ENCODE data around the gene SHKBP1. TPM values are rescaled to one million over a fixed set of nuclear protein-coding genes. Genes with fewer than 3 reads are reported as not detected.

The SHKBP1 gene
- total RNA-seq, 1 donor from 2014 or later, result 136 TPM

DNA sequence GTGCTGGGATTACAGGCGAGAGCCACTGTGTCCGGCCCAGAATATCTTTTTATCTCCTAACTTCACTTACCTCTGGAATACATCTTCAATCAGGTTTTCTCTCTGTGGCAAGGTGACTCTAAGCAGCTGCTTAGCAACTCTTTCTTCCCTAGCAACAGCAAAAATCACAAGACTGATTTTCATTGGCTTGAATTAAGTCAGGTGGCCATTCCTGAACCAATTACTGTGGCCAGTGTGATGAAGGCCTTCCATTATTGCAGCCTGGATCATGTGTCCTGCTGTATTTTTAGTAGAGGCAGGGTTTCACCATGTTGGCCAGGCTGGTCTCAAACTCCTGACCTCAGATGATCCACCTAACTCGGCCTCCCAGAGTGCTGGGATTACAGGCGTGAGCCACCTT is 15.5 kb downstream of the SHKBP1 start:
- no peaks in the 10 kb centered on the region for H3K9me3 Mint-ChIP-seq
- peaks cover 10% of the 10 kb centered on the region for H3K4me1 Mint-ChIP-seq (ENCODE audit: low read depth)
- intact Hi-C loops (cut with micrococcal nuclease), result no loop called here

GRCh38 chr19:40594255-40594654 is 17.6 kb downstream of the SHKBP1 start:
- intact Hi-C loops (cut with micrococcal nuclease), result no loop called here

More for the DNA sequence above, 15.5 kb downstream of the SHKBP1 start:
- Mint-ChIP-seq H3K27me3 (ENCODE audit: low read depth) (peaks cover 7% of the 10 kb centered on the region), H3K36me3 (ENCODE audit: low read depth) (peaks cover 27% of the 10 kb centered on the region), H3K27ac (no peak overlapping the region), H3K4me3 (ENCODE audit: low read depth) (no peak overlapping the region)
- DNase-seq (ENCODE audit: low spot score), result no peak

DNA sequence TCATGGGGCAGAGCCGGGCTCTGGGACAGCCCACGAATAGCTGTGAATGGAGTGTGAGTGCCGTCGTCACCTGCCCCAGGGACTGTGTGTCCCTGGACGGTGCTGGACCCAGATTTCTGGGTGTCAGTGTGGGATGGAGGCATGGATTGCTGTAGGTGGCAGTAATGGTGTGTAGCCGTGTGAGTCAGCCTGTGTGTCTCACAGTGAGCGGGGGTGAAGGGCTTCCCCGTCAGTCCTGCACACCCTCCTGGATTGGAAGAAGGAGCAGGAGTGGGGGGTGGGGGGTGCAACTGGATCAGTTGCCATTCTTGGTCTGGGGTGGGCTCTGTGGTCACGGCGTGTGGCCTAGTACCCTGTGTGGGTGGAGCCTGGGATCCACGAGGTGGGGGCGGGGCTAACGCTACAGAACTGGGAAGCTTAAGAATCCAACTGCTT is 18.0 kb downstream of the SHKBP1 start:
- intact Hi-C loops (cut with micrococcal nuclease), result loop anchor here (1.0 kb wide), 1 partner anchor 15 kb away; no protein-coding TSS in a partner anchor
- H3K4me3 Mint-ChIP-seq (ENCODE audit: low read depth), result no peak overlapping the region
- H3K4me1 Mint-ChIP-seq (ENCODE audit: low read depth), result peaks cover 28% of the 10 kb centered on the region
- H3K27me3 Mint-ChIP-seq (ENCODE audit: low read depth), result peaks cover 27% of the 10 kb centered on the region
- H3K9me3 Mint-ChIP-seq, result no peaks in the 10 kb centered on the region
- no peak overlapping the region for H3K27ac Mint-ChIP-seq
- DNase-seq (ENCODE audit: low spot score), result no peak
- peaks cover 12% of the 10 kb centered on the region for H3K36me3 Mint-ChIP-seq (ENCODE audit: low read depth)

More at GRCh38 chr19:40594255-40594654, 17.6 kb downstream of the SHKBP1 start:
- Mint-ChIP-seq H3K27me3 (ENCODE audit: low read depth) (peaks cover 23% of the 10 kb centered on the region), H3K27ac (no peak overlapping the region), H3K36me3 (ENCODE audit: low read depth) (peaks cover 12% of the 10 kb centered on the region), H3K4me1 (ENCODE audit: low read depth) (peaks cover 24% of the 10 kb centered on the region), H3K9me3 (no peaks in the 10 kb centered on the region), H3K4me3 (ENCODE audit: low read depth) (no peak overlapping the region)
- no peak for DNase-seq (ENCODE audit: low spot score)

GRCh38 chr19:40596608-40597328 is 20.1 kb downstream of the SHKBP1 start:
- intact Hi-C loops (cut with micrococcal nuclease), result no loop called here
- H3K9me3 Mint-ChIP-seq, result no peaks in the 10 kb centered on the region

DNA sequence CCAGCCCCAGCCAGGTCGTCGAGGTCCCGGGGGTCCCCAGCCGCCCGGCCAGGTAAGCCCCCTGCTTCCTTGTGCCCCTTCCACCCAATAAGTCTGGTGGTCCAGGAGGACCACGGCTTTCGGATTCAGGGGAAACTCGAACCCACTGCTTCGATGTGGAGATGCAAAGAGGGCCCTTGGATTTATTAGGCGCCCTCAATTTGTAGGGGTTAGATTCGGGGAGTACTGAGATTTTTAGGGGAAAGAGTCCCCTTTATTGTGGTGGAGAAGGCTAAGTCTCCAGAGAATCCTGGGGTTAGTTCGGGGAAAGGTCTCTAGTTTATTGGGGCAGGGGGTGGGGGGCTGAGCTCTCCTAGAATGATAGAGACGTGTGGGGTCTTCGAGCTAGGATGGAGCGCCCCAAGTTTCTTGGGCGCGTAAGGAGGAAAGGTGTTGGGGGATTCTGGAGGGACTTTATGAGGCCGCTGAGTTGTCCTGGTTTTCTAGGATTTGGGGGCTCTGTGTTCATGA is 20.7 kb downstream of the SHKBP1 start:
- peak overlapping the region; percentile 60 for H3K4me3 Mint-ChIP-seq (ENCODE audit: low read depth)
- H3K27me3 Mint-ChIP-seq (ENCODE audit: low read depth), result peaks cover 41% of the 10 kb centered on the region
- no peaks in the 10 kb centered on the region for H3K36me3 Mint-ChIP-seq (ENCODE audit: low read depth)
- peaks cover 40% of the 10 kb centered on the region for H3K4me1 Mint-ChIP-seq (ENCODE audit: low read depth)
- H3K27ac Mint-ChIP-seq, result no peak overlapping the region
- no peak for DNase-seq (ENCODE audit: low spot score)
- no peaks in the 10 kb centered on the region for H3K9me3 Mint-ChIP-seq
- intact Hi-C loops (cut with micrococcal nuclease), result no loop called here

More at GRCh38 chr19:40596608-40597328, 20.1 kb downstream of the SHKBP1 start:
- Mint-ChIP-seq H3K27ac (no peak overlapping the region), H3K36me3 (ENCODE audit: low read depth) (peaks cover 4% of the 10 kb centered on the region), H3K4me1 (ENCODE audit: low read depth) (peaks cover 37% of the 10 kb centered on the region), H3K4me3 (ENCODE audit: low read depth) (no peak overlapping the region), H3K27me3 (ENCODE audit: low read depth) (peaks cover 37% of the 10 kb centered on the region)
- DNase-seq (ENCODE audit: low spot score), result no peak

DNA sequence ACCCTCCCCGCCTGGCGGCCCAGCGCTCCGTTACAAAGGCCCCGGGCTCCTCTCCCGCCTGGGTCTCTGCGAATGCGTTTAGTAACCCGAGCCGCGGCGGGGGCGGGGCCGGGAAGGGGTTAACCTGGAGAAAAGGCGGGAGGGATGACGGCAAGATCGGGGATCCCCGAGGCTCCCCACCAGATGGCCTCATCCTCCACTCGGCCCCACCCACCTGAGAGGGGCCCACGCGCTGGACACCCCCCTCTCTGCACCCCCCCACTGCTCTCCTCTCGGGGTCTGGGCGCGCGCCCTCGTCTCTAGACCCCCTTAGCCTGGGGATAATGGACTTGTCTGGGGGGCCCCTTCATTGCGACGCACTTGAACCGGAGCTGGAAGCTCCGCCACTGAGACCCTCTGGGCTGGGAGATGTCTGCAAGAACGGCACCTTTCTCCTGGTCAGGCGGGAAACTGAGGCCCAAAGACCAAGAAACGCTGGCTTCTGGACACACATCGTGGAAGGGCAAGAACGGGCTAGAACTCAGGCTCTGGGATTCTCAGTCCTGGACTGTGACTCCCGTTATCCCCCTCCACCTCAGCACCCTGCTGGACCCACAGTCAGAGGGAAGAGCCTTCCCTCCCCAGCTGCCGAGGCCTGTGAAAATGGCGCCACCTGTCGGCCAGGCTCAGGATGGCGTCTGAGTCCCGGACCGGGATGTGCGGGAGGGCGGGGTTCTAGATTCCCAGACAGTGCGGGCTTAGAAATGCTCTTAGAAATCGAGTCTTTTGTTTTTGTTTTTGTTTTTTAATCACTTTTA is 21.6 kb downstream of the SHKBP1 start:
- Mint-ChIP-seq H3K27ac (no peak overlapping the region), H3K36me3 (ENCODE audit: low read depth) (no peaks in the 10 kb centered on the region), H3K9me3 (no peaks in the 10 kb centered on the region), H3K4me3 (ENCODE audit: low read depth) (peak overlapping the region; percentile 39), H3K27me3 (ENCODE audit: low read depth) (peaks cover 41% of the 10 kb centered on the region), H3K4me1 (ENCODE audit: low read depth) (peaks cover 47% of the 10 kb centered on the region)
- intact Hi-C loops (cut with micrococcal nuclease), result loop anchor here (1.0 kb wide), 3 partner anchors 49 to 294 kb away; no protein-coding TSS in a partner anchor
- DNase-seq (ENCODE audit: low spot score), result peak; percentile 74

- no peak overlapping the region for H3K27ac Mint-ChIP-seq
- H3K27me3 Mint-ChIP-seq (ENCODE audit: low read depth), result peaks cover 41% of the 10 kb centered on the region
- H3K4me1 Mint-ChIP-seq (ENCODE audit: low read depth), result peaks cover 52% of the 10 kb centered on the region
- H3K9me3 Mint-ChIP-seq, result no peaks in the 10 kb centered on the region
- no peak for DNase-seq (ENCODE audit: low spot score)
- no peaks in the 10 kb centered on the region for H3K36me3 Mint-ChIP-seq (ENCODE audit: low read depth)
- no peak overlapping the region for H3K4me3 Mint-ChIP-seq (ENCODE audit: low read depth)
- intact Hi-C loops (cut with micrococcal nuclease), result loop anchor here (1.0 kb wide), 3 partner anchors 50 to 295 kb away; no protein-coding TSS in a partner anchor
Observed at GRCh38 chr19:40598918-40599307, 22.2 kb downstream of the SHKBP1 start.

DNA sequence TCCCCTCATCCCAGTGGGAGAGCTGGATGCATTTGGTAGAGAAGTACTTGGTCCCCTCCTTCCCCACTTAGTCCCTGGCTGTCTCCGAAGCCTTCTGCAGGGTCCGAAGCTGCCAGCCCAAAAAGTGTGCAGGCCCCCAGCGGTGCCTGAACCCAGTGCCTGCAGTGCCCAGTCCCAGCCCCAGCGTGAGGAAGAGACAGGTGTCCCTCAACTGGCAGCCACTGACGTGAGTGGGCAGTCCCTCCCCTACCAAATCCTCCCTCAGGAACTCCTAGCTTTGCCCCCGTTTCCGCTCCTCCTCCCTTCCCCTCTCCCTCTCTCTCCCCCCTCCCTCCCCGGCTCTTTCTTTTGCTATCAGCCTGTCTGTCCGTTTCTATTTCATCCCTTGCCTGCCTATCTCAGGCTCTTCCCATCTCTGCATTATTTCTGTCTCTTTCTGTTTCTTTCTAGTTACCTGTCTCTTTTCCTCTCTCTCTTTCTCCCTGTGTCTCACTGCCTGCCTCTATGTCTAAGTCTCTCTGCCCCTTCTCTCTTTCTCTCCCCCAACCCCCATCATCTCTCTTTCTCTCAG is 22.7 kb downstream of the SHKBP1 start:
- Mint-ChIP-seq H3K4me1 (ENCODE audit: low read depth) (peaks cover 51% of the 10 kb centered on the region), H3K27me3 (ENCODE audit: low read depth) (peaks cover 41% of the 10 kb centered on the region), H3K27ac (no peak overlapping the region), H3K9me3 (no peaks in the 10 kb centered on the region), H3K4me3 (ENCODE audit: low read depth) (peak overlapping the region; percentile 26), H3K36me3 (ENCODE audit: low read depth) (no peaks in the 10 kb centered on the region)
- DNase-seq (ENCODE audit: low spot score), result no peak
- intact Hi-C loops (cut with micrococcal nuclease), result no loop called here

- Mint-ChIP-seq H3K27me3 (ENCODE audit: low read depth) (peaks cover 41% of the 10 kb centered on the region), H3K9me3 (no peaks in the 10 kb centered on the region), H3K4me3 (ENCODE audit: low read depth) (peak overlapping the region; percentile 43), H3K4me1 (ENCODE audit: low read depth) (peaks cover 48% of the 10 kb centered on the region), H3K27ac (no peak overlapping the region), H3K36me3 (ENCODE audit: low read depth) (no peaks in the 10 kb centered on the region)
- no peak for DNase-seq (ENCODE audit: low spot score)
- intact Hi-C loops (cut with micrococcal nuclease), result loop anchor here (10.0 kb wide), 3 partner anchors 315 to 1825 kb away; partner anchors contain the start of genes AKT2 and LIPE
Observed at GRCh38 chr19:40599902-40600569, 23.4 kb downstream of the SHKBP1 start.

DNA sequence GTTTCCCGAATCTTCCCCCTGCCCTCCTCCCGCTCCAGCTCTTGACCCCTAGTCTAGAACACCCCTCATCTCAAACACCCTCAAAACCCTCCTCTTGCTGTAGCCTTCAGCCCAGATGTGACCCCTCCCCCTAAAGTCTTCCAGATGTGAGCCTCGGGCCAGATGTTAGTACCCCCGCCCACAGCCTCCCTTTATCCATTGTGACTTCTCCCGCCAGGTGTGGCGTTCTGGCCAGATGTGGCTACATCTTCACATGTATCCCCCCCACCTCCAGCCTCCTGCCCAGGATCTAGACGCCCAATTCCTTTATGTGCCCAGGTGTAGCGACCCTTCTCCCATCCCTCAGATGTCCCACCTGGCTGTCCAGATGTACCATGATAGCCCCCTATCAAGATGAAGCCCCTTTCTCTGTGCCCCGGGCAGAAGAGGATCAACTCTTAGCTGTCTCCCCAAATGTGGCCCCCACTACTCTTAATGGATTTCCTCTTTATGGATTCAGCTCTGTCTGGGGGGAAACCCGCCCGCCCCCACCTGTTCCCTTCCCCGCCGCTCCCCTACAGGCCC is 24.0 kb downstream of the SHKBP1 start:
- Mint-ChIP-seq H3K4me3 (ENCODE audit: low read depth) (peak overlapping the region; percentile 43), H3K4me1 (ENCODE audit: low read depth) (peaks cover 51% of the 10 kb centered on the region), H3K36me3 (ENCODE audit: low read depth) (no peaks in the 10 kb centered on the region), H3K27me3 (ENCODE audit: low read depth) (peaks cover 40% of the 10 kb centered on the region), H3K27ac (no peak overlapping the region), H3K9me3 (no peaks in the 10 kb centered on the region)
- intact Hi-C loops (cut with micrococcal nuclease), result loop anchor here (10.0 kb wide), 3 partner anchors 316 to 1824 kb away; partner anchors contain the start of genes AKT2 and LIPE
- no peak for DNase-seq (ENCODE audit: low spot score)

DNA sequence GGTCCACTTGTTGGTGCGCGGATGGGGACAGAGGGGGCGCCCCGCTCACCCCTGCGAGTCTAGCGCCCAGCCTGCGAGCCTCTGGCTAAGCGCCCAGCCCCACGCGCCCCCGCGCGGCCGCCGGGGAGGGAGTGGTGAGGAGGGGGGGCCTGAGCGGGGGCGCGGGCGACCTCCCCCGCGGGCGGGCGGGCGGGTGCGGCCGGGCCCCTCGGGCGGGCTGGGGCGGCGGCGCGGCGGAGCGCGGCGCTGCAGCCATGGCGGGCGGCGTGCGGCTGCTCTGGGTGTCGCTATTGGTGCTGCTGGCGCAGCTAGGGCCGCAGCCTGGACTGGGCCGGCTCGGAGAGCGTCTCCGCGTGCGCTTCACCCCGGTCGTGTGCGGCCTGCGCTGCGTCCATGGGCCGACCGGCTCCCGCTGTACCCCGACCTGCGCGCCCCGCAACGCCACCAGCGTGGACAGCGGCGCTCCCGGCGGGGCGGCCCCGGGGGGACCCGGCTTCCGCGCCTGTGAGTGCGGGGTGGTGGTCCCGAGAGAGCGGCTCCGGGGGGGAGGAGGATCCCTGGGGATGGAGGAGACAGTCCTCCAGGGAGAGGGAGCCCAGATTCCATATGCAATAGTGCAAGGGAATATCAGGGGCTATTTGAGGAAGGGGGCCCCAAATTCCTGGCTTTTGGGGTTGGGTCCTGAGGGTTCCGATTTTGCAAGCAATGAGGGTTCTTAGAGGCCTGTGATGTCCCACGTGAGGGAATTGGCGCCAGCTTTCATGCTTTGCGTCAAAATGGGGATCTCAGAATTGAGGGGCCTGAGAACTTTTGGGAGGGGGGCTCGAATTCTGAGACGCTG is 24.7 kb downstream of the SHKBP1 start, which contains the start of gene LTBP4:
TSS of gene LTBP4 (plus strand) at position 236 of the 841 bp plus-strand sequence. CDS start at position 255, 19 bp downstream.
- Mint-ChIP-seq H3K9me3 (no peaks in the 10 kb centered on the region), H3K27ac (no peak within 1 kb of the TSS), H3K27me3 (ENCODE audit: low read depth) (peaks cover 36% of the 10 kb centered on the region), H3K4me3 (ENCODE audit: low read depth) (peak within 1 kb of the TSS; percentile 45), H3K36me3 (ENCODE audit: low read depth) (no peaks in the 10 kb centered on the region), H3K4me1 (ENCODE audit: low read depth) (peaks cover 54% of the 10 kb centered on the region)
- no peak for DNase-seq (ENCODE audit: low spot score)
- intact Hi-C loops (cut with micrococcal nuclease), result loop anchor here (10.0 kb wide), 3 partner anchors 317 to 1823 kb away; partner anchors contain the start of genes AKT2 and LIPE
